Measurements from ENCODE around the gene SIPA1.

DNA sequence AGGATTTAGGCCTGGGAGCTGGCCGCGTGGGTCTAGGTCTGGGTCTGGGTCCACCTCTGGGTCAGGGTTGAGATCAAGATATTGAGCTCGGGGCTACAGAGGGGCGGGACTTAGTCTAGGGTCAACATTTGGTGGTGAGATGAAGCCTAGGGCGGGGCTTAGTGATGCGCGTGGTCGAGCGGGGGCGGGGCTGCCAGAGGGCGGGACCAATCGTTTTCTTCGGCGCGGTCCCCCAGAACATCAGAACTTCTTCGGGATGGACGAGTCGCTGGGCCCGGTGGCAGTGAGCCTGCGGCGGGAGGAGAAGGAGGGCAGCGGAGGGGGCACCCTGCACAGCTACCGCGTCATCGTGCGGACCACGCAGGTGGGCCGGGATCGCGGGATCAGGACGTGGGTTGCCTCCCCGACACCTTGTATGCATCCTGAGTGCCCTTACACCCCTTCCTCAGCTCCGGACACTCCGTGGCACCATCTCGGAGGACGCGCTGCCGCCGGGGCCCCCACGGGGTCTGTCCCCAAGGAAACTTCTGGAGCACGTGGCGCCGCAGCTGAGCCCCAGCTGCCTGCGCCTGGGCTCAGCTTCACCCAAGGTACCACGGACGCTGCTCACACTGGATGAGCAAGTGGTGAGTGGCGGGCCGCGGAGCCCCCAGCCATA is 4.2 kb downstream of the SIPA1 start:
- TF ChIP-seq, protein P1, sequence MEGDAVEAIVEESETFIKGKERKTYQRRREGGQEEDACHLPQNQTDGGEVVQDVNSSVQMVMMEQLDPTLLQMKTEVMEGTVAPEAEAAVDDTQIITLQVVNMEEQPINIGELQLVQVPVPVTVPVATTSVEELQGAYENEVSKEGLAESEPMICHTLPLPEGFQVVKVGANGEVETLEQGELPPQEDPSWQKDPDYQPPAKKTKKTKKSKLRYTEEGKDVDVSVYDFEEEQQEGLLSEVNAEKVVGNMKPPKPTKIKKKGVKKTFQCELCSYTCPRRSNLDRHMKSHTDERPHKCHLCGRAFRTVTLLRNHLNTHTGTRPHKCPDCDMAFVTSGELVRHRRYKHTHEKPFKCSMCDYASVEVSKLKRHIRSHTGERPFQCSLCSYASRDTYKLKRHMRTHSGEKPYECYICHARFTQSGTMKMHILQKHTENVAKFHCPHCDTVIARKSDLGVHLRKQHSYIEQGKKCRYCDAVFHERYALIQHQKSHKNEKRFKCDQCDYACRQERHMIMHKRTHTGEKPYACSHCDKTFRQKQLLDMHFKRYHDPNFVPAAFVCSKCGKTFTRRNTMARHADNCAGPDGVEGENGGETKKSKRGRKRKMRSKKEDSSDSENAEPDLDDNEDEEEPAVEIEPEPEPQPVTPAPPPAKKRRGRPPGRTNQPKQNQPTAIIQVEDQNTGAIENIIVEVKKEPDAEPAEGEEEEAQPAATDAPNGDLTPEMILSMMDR (IDR thresholded peaks at IDR 0.05 in 2 of 3, conservative IDR thresholded peaks at IDR 0.05 in 1 of 3; ENCODE audit: insufficient read depth in 2 of 3, low read depth in 1 of 3, low read length in 3 of 3): no peak
- no peak for TF ChIP-seq HDAC2 (IDR thresholded peaks at IDR 0.05)
- TF ChIP-seq ZNF224 (CRISPR knock-in tag; IDR thresholded peaks at IDR 0.05): no peak
- no peak for TF ChIP-seq TFAP4 (CRISPR knock-in tag; IDR thresholded peaks at IDR 0.05; ENCODE audit: borderline replicate concordance)
- TF ChIP-seq ZNF668 (CRISPR knock-in tag; IDR thresholded peaks at IDR 0.05): no peak
- no peak for TF ChIP-seq HNRNPL (IDR thresholded peaks at IDR 0.05; ENCODE audit: low read depth, low read length)
- TF ChIP-seq, protein P2, sequence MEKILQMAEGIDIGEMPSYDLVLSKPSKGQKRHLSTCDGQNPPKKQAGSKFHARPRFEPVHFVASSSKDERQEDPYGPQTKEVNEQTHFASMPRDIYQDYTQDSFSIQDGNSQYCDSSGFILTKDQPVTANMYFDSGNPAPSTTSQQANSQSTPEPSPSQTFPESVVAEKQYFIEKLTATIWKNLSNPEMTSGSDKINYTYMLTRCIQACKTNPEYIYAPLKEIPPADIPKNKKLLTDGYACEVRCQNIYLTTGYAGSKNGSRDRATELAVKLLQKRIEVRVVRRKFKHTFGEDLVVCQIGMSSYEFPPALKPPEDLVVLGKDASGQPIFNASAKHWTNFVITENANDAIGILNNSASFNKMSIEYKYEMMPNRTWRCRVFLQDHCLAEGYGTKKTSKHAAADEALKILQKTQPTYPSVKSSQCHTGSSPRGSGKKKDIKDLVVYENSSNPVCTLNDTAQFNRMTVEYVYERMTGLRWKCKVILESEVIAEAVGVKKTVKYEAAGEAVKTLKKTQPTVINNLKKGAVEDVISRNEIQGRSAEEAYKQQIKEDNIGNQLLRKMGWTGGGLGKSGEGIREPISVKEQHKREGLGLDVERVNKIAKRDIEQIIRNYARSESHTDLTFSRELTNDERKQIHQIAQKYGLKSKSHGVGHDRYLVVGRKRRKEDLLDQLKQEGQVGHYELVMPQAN (IDR thresholded peaks at IDR 0.05; ENCODE audit: borderline replicate concordance): no peak
- TF ChIP-seq ZBTB2 (IDR thresholded peaks at IDR 0.05): no peak
- no peak for TF ChIP-seq BRD4 (IDR thresholded peaks at IDR 0.05)
- no peak for TF ChIP-seq ZNF239 (CRISPR knock-in tag; IDR thresholded peaks at IDR 0.05)
- TF ChIP-seq ARID1B (IDR thresholded peaks at IDR 0.05): no peak
- no peak for TF ChIP-seq SRSF1 (IDR thresholded peaks at IDR 0.05; ENCODE audit: low read depth, low read length)
